Measurements from ENCODE around the gene THAP2.

THAP2 gene

DNA sequence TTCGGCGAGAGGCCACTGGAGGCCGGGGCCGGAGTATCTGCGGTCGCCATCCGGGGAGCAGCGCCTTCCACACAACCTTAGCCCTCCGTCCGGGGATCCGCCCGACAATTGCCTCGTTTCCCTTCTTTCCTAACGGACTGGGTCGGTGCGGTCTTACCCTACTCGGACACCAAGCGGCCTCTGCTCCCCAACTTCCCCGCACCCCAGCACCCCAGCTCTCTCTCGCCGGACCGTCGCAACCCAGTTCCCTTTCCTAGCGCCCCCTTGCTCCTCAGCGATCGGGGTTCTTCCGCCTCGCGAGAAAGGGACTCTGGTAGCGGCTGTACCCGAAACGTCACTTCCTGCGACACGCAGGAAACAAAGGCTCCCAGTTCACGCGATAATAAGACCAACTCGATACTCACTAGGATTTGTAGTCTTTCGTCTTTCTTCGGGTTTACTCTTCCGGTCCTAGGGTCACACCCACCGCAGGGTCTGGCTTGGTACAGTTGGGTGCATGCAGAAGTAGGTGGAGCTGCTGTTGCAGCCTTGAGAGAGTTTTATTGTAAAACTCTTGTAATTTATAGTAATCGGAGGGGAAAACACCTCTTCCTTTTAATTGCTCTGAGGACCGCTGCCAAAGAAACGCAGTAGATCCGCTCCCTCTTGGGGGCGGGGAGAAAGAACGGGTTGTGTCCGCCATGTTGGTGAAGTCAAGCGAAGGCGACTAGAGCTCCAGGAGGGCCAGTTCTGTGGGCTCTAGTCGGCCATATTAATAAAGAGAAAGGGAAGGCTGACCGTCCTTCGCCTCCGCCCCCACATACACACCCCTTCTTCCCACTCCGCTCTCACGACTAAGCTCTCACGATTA is at the start of gene THAP2, which contains the start of gene ZFC3H1:
Gene THAP2 (plus strand): TSS at position 741 of the 850 bp plus-strand sequence. CDS start 209 bp downstream, outside the sequence.
Gene ZFC3H1 (minus strand): TSS at position 288 of the 850 bp plus-strand sequence. CDS start 238 bp downstream, at position 50.
- peak; percentile 92 to 99 for DNase-seq

DNA sequence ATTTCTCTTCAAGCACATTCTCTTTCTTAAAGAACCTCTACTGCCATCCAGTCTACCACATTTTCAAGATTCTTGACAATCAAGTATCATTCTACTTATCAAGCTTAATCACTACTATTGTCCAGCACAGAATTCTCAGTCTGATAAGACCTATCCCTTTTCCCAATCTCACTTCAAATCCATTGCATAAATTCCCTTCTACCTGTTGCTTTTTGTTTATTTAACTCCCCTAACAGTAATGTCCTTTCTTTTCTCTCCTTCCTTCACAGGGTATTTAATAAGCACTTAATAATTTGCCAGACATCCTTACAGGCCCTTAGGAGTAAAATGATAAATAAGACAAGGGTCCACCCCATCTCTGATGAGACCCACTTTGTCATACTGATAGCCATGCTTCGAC is 42.2 kb upstream of the THAP2 start:
- DNase-seq = no peak

DNA sequence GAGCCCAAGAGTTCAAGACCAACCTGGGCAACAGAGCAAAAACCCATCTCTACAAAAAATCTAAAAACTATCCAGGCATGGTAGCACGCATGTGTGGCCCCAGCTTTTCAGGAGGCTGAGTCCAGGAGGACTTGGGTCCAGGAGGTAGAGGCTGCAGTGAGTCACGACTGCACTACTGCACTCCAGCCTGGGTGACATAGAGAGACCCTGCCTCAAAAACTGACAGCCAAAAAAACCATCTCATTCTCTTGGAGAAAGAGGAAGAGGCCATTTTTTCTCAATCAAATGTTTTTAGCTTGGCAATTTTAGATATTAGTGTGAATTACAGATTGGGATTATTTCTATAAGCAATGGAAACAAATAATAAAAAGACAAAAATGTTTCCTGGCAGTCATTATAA is 38.6 kb upstream of the THAP2 start:
- no peak for DNase-seq

DNA sequence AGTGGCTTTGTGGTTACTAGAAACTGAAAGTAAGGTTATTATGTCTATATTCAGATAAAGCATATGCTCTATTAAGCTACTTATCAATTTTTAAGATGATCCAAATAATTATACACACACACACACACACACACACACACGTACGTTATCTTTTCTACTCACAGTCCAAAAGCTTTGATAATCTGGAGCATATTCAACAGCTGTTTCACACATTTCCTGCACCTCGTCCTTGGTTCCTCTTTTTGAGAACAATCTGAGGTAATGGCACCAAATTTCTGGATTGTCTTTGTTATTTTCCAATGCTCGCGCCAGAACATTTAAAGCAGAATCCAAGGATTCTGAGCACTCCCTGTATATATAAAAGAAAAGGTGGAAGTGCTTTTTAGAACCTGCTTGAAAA is 38.0 kb upstream of the THAP2 start:
- no peak for DNase-seq

DNA sequence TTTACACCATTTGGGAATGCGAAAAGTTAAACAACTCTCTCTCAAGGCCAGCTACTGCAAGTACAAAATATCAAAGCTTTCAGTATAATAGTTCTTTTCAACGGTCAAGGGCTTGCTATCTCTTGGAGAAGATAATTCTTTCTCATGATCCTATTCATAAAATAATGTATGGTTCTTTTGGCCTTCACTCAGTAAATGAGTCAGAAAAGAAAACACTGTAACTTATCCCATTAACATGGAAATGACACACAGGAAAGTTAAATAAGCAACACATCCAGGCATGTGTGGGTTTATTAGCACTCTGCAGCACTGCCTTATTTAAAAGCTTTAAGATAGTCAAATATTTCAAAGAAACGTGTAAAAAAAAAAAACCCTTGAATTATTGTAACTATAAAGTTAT is 37.3 kb upstream of the THAP2 start:
- no peak for DNase-seq

DNA sequence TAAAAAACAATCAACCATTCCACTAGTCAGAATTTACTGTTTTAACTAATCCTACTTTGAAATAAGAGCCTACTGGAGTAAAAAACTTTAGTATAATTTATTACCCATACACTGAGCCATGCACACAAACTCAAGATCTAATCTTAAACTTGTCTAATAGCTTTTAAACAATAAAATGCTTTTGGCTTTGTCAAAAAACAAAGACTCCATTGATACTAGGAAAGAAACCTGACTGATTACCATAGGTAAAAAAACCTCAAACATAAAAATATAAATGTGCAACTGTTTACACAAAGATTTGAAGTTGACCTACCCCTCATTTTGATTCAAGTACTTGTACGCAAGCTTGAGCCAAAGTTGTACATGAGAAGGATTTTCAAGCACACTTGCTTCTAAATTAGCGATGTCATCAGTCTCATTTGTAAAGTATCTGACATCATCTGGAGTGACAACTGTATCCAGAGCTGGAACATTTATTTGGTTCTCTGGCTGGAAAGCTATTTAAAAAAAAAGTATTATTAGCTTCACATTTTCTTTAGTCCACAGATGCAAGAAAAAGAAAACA is 36.6 kb upstream of the THAP2 start:
- DNase-seq = no peak

DNA sequence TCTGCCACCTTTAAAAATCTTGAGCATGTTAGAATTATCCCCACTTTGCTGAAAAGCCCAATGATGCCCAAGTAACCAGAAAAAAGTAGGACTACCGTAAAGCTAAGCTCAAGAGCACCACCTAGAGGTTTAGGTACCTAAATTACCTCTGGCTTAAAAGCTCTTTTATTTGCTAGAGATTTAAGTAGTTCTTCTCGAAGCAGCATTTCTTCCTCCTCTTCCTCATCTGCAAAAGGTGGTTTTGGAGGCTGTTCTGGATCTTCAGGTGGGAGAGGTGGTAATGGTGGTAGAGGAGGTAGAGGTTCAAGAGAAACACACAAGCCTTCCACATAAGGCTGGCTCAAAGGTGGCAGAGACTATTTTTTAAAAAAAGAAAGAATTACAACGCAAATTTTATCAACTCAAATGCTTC is 27.4 kb upstream of the THAP2 start:
- DNase-seq = no peak

DNA sequence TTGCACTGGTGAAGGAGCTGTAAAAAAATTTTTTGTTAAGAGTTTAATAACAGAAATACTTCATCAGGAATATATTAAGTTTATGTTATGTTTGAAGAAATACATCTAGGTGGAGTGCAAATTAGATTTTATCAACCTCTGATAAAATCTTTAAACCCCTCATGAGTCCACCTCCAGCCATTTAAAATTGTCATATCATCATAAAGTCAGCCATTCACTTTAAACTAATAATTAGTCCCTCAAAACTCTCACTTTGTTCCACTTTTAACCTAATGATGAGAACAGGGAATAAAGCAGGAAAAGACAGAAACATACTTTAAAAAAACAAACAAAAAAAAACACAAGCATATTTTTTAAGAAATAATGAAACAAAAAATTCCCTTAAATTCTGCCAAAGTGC is 25.6 kb upstream of the THAP2 start:
- no peak for DNase-seq

DNA sequence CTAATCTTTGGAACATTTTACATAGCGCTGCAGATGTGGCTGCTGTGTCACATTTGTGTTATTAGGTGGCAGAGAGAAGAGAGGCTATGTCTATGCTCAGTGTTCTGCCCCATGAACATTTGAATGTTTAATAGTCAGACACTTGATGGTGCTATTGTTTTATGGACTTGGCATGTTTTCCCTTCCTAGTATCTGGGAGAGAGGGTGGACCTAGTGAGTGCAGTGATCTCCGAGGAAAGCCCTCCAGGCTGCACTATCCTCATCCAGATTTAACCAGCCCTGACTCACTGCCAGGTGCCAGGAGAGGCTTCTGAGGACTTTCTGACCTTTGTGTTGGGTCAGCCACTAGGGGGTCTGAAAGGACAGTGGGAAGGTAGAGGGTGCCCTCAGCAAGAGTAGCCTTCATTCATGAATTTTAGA is 24.8 kb upstream of the THAP2 start:
- DNase-seq = no peak

DNA sequence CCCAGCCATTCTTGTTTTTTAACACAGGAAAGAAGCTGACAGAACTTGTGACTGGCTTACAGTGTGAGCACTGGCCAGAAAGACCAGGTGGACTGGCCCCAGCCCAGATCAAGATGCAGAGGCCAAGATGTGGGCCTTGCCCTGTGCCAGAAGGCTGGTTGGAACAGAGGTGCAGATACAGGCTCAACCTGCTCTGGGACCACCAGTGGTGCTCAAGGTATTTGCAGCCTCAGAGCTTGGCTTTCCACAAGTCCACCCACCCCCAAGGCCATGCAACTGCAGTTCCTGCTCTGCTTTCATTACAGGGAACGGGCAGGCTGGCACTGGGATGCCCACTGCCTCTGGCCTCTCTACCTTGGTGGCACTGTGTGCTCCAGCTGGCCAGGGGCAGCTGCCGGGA is 23.8 kb upstream of the THAP2 start:
- DNase-seq = no peak

DNA sequence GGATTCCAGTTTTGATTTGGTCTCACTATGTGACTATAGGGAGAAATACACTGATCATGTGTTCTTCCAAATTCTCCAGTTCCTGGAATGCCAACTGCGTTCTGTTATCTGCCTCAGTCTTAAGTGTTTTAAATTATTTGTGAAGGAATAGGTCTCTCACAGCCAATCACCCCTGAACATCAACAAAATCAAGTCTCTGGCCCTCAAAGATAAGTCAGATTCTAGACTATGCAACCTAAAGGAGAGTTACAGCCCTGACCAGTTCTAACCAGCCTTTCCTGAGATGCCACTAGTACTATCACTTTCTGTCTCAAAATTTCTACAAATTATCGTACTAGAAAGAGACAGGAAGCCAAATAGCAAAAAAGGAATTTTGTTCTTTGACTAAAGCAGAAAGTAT is 22.7 kb upstream of the THAP2 start:
- no peak for DNase-seq

DNA sequence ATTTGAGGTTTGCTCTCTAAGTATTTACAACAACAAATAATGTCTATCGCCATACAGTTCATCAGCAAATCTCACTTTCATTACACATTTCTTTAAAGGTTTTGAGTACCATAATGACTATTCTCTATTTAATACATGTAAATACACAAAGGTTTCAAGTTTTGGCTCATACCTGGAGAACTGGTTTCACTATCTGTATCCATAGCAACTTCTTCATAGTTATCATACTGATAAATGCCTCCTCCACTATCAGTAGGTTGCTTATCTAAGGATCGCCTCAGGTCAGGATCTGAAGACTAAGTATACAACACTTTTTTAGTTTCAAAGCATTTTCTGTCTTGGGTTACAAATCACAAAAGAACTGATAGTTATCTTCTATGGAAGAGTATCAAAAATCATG is 21.8 kb upstream of the THAP2 start:
- no peak for DNase-seq

DNA sequence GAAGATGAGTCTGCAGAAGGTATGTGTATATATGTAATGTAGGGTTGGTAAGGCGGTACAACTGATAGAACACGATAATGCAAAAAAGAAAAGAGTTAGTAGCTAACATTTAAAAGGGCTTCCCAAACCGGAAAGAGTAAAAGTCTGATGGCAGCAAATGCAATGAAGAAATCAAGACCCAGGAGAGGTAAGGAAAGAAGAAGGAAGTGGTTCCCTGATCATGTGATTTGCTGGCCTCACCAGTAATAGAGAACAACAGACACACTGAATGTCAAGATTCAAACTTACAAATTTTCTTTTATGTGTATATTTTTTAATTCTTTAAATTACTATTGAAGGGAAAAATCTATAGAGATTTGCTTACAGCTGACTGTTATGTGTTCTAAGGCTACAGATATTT is 18.8 kb upstream of the THAP2 start:
- DNase-seq = no peak

DNA sequence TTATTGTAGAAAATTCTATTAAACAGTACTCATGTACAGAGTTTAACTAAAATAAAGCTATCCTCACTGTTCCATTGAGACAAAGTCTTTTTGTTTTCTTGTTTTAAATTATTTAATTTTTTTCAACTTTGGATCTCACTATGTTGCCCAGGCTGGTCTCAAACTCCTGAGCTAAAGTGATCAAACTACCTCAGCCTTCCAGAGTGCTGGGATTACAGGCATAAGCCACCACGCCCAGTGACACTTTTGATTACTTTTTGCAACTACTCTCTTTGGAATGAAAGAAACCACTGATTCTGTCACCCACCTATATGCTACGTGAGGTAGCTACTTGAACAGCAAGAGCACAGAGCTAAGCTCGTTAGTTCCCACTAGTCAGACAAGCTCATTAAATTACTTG is 17.6 kb upstream of the THAP2 start:
- no peak for DNase-seq

DNA sequence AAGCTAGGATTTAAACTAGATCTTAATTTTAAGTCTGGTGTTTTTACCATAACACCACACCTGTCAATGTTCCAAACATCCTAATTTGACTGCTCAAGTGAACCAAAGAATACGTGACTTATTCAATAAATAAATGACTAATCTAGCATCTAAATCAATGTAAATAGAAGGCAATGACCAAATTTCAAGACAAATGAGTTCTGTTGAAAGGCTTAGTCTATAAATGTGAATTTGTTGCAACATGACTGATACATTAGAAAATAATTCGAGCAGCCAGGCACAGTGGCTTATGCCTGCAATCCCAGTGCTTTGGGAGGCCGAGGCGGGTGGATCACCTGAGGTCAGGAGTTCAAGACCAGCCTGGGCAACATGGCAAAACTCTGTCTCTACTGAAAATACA is 15.6 kb upstream of the THAP2 start:
- no peak for DNase-seq

DNA sequence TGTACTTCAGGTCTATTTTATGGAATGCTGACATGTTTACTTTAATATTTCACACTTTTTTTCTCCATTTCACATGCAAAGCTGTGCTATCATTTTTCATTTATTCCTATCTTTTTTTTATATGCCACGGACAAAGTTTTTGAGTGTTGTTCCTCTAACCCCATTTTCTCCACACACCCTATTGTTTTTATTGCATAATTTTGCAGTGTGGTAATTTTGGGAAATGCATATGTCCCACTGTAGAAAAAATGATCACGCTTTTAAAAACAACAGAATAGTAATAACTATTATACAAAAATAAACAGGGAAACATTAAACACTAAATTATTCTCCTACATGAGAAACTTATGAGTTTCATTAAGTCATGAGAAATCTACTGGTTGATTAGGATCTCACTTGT is 14.7 kb upstream of the THAP2 start:
- no peak for DNase-seq

DNA sequence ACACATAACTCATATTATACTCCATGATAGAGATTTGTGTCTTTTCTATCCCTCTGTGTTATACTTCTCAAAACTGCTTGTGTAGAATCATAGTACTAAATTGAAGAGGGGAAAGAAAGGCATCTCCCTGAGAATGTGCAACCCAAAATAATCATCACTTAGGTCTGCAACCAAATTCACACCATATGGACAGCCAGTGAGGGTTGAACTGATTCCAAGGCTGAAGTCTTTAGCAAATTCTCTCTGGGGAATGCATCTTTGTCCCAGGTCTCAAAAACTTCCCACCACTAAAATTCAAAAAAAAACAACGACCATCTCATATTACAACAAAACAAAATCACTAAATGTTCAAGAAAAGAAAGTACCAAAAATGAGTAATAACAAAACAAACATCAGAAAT is 11.4 kb upstream of the THAP2 start:
- no peak for DNase-seq

DNA sequence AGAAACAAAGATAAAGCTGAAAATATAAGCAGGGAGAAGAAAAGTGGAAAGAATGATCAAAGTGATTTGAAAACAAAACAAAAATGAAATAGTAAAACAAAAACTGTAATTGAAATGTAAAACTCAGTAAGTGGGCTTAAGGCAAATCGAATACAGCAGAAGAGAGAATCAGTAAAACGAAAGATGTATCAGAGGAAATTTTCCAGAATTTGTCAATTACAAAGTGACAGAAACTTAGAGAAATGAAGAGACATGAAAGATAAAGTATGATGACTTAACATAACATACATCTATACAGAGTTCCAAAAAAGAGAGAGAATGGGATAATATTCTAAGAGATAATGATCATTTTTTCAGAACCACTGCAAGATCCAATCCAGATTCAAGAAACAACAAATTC is 11.0 kb upstream of the THAP2 start:
- DNase-seq = no peak

DNA sequence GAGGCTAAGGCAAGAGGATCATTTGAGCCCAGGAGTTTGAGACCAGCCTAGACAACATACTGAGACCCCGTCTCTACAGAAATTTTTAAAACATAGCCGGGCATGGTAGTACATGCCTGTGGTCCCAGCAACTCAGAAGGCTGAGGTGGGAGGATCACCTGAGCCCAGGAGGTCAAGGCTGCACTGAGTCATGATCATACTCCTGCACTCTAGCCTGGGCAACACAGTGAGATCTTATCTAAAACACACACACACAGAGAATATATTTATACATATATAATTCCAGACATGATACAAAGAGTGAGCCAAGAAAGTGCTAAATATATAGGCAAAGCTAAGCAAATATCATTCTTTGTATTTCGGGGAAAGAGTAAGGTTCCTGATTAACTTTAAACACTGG is 9.9 kb upstream of the THAP2 start:
- DNase-seq = no peak

DNA sequence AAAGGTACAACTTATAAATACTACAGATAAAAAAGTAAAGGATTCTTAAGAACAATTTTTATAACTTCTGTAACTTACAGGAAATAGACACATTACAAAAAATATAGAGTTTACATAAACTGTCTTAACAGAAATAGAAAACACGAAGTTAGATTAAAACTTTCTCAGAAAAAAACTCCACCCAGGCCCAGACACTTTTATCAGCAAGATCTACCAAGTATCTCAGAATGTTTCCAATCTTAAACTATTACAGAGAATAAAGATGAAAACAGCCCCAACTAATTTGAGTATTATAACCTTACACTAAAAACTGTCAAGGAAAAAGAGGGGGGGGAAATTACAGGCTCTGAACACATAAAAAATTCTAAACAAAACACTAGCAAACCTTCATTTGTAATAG is 8.6 kb upstream of the THAP2 start:
- DNase-seq = no peak

DNA sequence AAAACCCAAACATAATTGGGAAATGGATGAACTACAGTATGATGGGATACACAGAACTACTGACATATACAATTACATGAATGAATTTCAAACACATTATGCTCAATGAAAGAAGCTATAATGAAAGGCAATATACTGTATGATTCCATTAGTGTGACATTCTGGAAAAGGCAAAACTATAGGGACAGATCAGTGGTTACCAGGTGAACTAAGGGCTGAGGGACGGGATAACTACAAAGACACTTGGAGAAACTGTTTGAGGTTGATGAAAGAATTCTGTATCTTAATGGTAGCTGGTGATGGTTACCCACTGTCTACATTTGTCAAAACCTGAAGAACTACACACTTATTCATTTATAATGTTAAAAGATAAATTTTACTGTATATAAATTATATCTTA is 8.2 kb upstream of the THAP2 start:
- DNase-seq = no peak

DNA sequence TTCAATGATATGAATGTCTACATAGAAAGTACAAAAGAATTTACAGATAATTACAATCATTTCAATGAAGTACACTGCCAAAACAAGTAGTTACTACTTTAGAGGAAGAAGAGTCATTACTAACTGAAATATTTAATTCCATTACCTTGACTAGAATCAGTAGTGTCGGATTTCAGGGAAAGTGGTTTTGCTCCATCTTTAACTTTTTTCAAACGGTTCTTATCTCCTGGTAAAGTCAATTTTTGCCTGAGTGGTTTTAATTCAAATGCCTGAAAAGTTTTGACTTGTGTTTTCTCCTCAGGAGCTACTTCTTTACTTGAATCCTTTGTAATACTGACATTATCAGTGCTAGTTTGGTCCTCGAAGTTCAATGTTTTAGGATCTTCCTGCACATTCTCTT is 7.4 kb upstream of the THAP2 start:
- no peak for DNase-seq

DNA sequence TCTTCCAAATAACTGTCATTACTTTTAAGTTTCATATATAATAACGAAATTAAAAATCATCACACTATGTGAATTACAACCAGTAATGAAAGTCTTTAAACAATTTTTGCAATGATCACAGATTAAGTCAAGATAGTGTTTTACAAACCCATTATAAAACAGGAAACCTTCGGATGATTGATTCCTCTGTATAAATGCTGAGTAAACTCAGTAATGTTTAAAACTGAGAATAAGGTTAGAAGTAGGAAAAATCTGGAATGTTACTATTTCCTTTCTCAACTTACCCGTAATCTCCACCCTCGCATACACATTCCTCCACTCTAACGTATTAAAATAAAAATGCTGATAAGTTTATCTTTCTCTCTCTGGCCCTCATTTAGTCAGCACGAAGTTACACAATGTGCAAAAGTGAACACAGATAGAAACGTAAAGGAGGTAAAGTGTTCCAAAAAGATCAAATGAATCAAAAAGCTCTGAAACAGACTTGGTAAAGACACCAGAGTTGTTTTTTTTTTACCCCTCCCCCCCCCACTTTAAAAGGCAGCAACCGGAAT is 2.0 kb upstream of the THAP2 start:
- no peak for DNase-seq

DNA sequence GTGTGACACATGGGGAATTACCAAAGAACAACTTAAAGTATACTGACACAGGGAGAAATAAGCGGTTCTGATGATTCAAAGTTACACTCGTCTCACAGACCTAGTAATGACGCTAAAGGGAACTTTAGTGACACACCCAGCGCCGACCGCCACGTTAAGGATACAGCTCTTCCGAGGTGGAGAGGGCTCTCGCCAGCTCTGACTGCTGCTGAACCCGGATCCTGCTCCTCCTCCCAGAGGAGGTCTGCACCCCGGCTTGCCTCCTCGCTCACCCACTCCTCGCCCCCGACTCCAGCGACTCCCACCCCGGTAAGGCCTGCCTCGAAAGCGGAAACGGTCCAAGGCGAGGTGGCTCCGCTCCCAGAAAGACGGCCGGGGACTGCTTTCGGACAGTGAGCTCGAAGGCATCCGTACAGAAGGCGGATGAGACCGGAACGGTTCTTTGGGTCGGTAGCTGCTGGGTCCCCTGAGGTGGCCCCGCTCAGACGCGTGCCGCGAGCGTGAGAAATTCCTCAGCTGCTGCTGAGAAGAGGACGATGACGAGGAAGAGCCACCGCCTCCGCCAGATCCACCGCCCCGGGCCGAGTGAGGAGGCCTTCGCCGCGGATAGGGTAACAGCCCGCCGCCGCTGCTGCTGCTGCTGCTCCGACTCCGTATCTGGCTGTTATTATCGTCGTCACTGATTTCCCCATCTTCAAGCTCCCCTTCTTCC is 1.1 kb upstream of the THAP2 start:
- DNase-seq = no peak
